CD14-positive monocyte (primary cell): ENCODE data around the gene SLC66A3. TPM values are rescaled to one million over a fixed set of nuclear protein-coding genes. Genes with fewer than 3 reads are reported as not detected.

Experiments used
- DNase-seq, 3 donors: peaks; one replicate each; pipeline ENCODE4 v3.0.0-alpha.2; 2011 to 2022
- H2AFZ ChIP-seq: 2 replicates; pipeline ENCODE4 v1.6.0; 2012; ENCODE audit warnings: mild to moderate bottlenecking, low read depth, low read length, inconsistent platforms; ENCODE audit not compliant: insufficient read depth, poor library complexity, severe bottlenecking
- H3K27ac ChIP-seq, 2 donors: 1 replicate in 1 of 2; 2 replicates in 1 of 2; pipeline ENCODE4 v1.5.1; 2012 to 2013; ENCODE audit warnings: low read length in 2 of 2, control low read depth in 1 of 2, inconsistent platforms in 1 of 2, low read depth in 1 of 2, mild to moderate bottlenecking in 1 of 2
- H3K27me3 ChIP-seq, 2 donors: one replicate each; pipeline versions ENCODE4 v1.6.0 to v1.6.1; 2011 to 2013; ENCODE audit warnings: low read length in 2 of 2; ENCODE audit not compliant: control insufficient read depth in 2 of 2, insufficient read depth in 2 of 2
- H3K36me3 ChIP-seq, 2 donors: replicated peaks in 1 of 2; 1 replicate in 1 of 2; 2 replicates in 1 of 2; pipeline versions ENCODE4 v1.5.1 to v1.6.1; 2012 to 2013; ENCODE audit warnings: low read length in 2 of 2, control low read depth in 1 of 2, inconsistent platforms in 1 of 2, mild to moderate bottlenecking in 1 of 2; ENCODE audit not compliant: insufficient read depth in 2 of 2, control insufficient read depth in 1 of 2
- H3K4me1 ChIP-seq, 2 donors: 1 replicate in 1 of 2; 2 replicates in 1 of 2; pipeline versions ENCODE4 v1.5.1 to v1.6.1; 2012 to 2013; ENCODE audit warnings: low read length in 2 of 2, control low read depth in 1 of 2, inconsistent platforms in 1 of 2, mild to moderate bottlenecking in 1 of 2, moderate library complexity in 1 of 2; ENCODE audit not compliant: insufficient read depth in 2 of 2, control insufficient read depth in 1 of 2
- H3K4me2 ChIP-seq: replicated peaks from 2 replicates; pipeline ENCODE3; 2012; ENCODE audit warnings: low read length, moderate library complexity, mild to moderate bottlenecking; ENCODE audit not compliant: poor library complexity, severe bottlenecking; ENCODE audit errors: extremely low read depth
- H3K4me3 ChIP-seq, 3 experiments: fragments of 200-600 bp in 1 of 3; sonication (generic) in 1 of 3; replicated peaks in 1 of 3; 1 replicate in 2 of 3; 2 replicates in 1 of 3; pipeline ENCODE4 v1.5.1; 2011 to 2013; ENCODE audit warnings: low read length in 3 of 3, mild to moderate bottlenecking in 3 of 3, control low read depth in 2 of 3, low read depth in 2 of 3, inconsistent platforms in 1 of 3, moderate library complexity in 1 of 3
- H3K79me2 ChIP-seq: 2 replicates; pipeline ENCODE4 v1.6.0; 2012; ENCODE audit warnings: mild to moderate bottlenecking, control low read depth, inconsistent platforms, low read length, moderate library complexity; ENCODE audit not compliant: insufficient read depth
- H3K9ac ChIP-seq: 2 replicates; pipeline ENCODE4 v1.6.0; 2017; ENCODE audit warnings: low read length, mild to moderate bottlenecking; ENCODE audit not compliant: insufficient read depth, poor library complexity, severe bottlenecking
- H3K9me3 ChIP-seq, 2 donors: replicated peaks in 1 of 2; 1 replicate in 1 of 2; 2 replicates in 1 of 2; pipeline versions ENCODE4 v1.5.1 to v1.6.1; 2012 to 2013; ENCODE audit warnings: low read length in 2 of 2, control low read depth in 1 of 2; ENCODE audit not compliant: control insufficient read depth in 1 of 2, insufficient read depth in 1 of 2
- H4K20me1 ChIP-seq: 2 replicates; pipeline ENCODE4 v1.6.0; 2012; ENCODE audit warnings: mild to moderate bottlenecking, low read length, control low read depth, moderate library complexity; ENCODE audit not compliant: insufficient read depth
- H3K27ac Mint-ChIP-seq, 7 donors: one replicate each; pipeline ENCODE4 v1.8.0; 2020; ENCODE audit warnings: mild to moderate bottlenecking in 7 of 7, mixed read lengths in 7 of 7, moderate library complexity in 6 of 7, inconsistent platforms in 2 of 7
- H3K27me3 Mint-ChIP-seq, 3 donors: one replicate each; pipeline ENCODE4 v1.8.0; 2021 to 2022; ENCODE audit warnings: low read depth in 3 of 3, mild to moderate bottlenecking in 3 of 3, mixed read lengths in 3 of 3, moderate library complexity in 3 of 3, inconsistent platforms in 1 of 3
- H3K36me3 Mint-ChIP-seq, 2 donors: one replicate each; pipeline ENCODE4 v1.8.0; 2020; ENCODE audit warnings: mixed read lengths in 2 of 2, inconsistent platforms in 1 of 2, mild to moderate bottlenecking in 1 of 2
- H3K4me1 Mint-ChIP-seq: one replicate; pipeline ENCODE4 v1.8.0; 2020; ENCODE audit warnings: mild to moderate bottlenecking, mixed read lengths
- H3K4me3 Mint-ChIP-seq, 2 donors: one replicate each; pipeline ENCODE4 v1.8.0; 2020; ENCODE audit warnings: mild to moderate bottlenecking in 2 of 2, mixed read lengths in 2 of 2, moderate library complexity in 1 of 2
- H3K9me3 Mint-ChIP-seq, 7 donors: one replicate each; pipeline ENCODE4 v1.8.0; 2020 to 2022; ENCODE audit warnings: mixed read lengths in 7 of 7, mild to moderate bottlenecking in 6 of 7, moderate library complexity in 6 of 7, inconsistent platforms in 2 of 7
- CTCF ChIP-seq: fragments of 200-600 bp; IDR thresholded peaks from one replicate; pipeline ENCODE4 v1.8.0; 2022; ENCODE audit warnings: antibody characterized with exemption, mild to moderate bottlenecking
- WGBS: methylation state at CpG from one replicate; pipeline ENCODE4 v1.1.5; 2013; ENCODE audit warnings: missing lambda C conversion rate; ENCODE audit not compliant: insufficient coverage; 5-methylcytosine and 5-hydroxymethylcytosine counted together
- intact Hi-C, 2 donors: fragments of 100-400 bp; cut with micrococcal nuclease; formaldehyde crosslinking; loops; one replicate each; pipeline versions ENCODE4 v1.15.0 to v1.15.1; 2023
- polyA plus RNA-seq, 3 donors: library from polyadenylated mRNA; depleted of rRNA in 1 of 3; unstranded in 2 of 3; stranded (reverse) in 1 of 3; fragments of 300-500 nt in 2 of 3; fragments of >200 nt in 1 of 3; fragmentation: Illumina TruSeq in 2 of 3; gene quantifications; 1 replicate in 2 of 3; 2 replicates in 1 of 3; pipeline ENCODE4 v1.2.3, GENCODE V29; 2012 to 2021

Gene SLC66A3
- polyA plus RNA-seq, 3 donors: 51.8 to 188 (median 169) TPM

GRCh38 chr2:11152591-11152990 is 2.7 kb upstream of the SLC66A3 start:
- intact Hi-C loops: loop anchor here (5.0 to 10.0 kb wide), 4 partner anchors 40 to 312 kb away; partner anchors contain the start of genes E2F6 (in 1 of the 2) and ROCK2 (in 1 of the 2)
- Mint-ChIP-seq H3K9me3 (peaks cover 0 to under 1% (median 0%) of the 10 kb centered on the region in 7 donors), H3K4me1 (peaks cover 23% of the 10 kb centered on the region), H3K27ac (no peak overlapping the region), H3K4me3 (no peak overlapping the region), H3K27me3 (peaks cover 0 to 4% (median 4%) of the 10 kb centered on the region in 3 donors), H3K36me3 (no peaks in the 10 kb centered on the region)
- H3K27ac ChIP-seq: no peak overlapping the region
- H3K9ac ChIP-seq: no peak overlapping the region
- no peaks in the 10 kb centered on the region for H3K36me3 ChIP-seq
- 88% methylated on average over 6 of the region's 6 CpGs for WGBS
- no peak for TF ChIP-seq CTCF
- H3K4me1 ChIP-seq: peaks cover 26 to 33% of the 10 kb centered on the region in 2 donors
- peaks cover 15% of the 10 kb centered on the region for H4K20me1 ChIP-seq
- H3K79me2 ChIP-seq: peaks cover 18% of the 10 kb centered on the region
- H3K4me2 ChIP-seq: no peak overlapping the region
- H3K9me3 ChIP-seq: peaks cover 0 to 2% of the 10 kb centered on the region in 2 donors
- H3K27me3 ChIP-seq: no peaks in the 10 kb centered on the region
- no peak for DNase-seq
- no peak overlapping the region for H2AFZ ChIP-seq
- H3K4me3 ChIP-seq: no peak overlapping the region

GRCh38 chr2:11154016-11154922 is 998 bp upstream of the SLC66A3 start:
- Histone ChIP-seq H4K20me1 (peaks cover 19% of the 10 kb centered on the region), H3K9ac (peak overlapping the region; percentile 93), H3K27me3 (no peaks in the 10 kb centered on the region), H3K79me2 (peaks cover 18% of the 10 kb centered on the region), H3K4me1 (peaks cover 23 to 30% of the 10 kb centered on the region in 2 donors), H3K9me3 (no peaks in the 10 kb centered on the region), H2AFZ (peak overlapping the region; percentile 99), H3K36me3 (no peaks in the 10 kb centered on the region), H3K4me3 (peak overlapping the region; percentile 55 to 89 (median 78)), H3K4me2 (peak overlapping the region; percentile 91), H3K27ac (peak overlapping the region; percentile 92 to 97)
- 39% methylated on average over 25 of the region's 35 CpGs for WGBS
- peaks cover 24% of the 10 kb centered on the region for H3K4me1 Mint-ChIP-seq
- no peak for DNase-seq
- TF ChIP-seq CTCF: no peak
- H3K27ac Mint-ChIP-seq: peak overlapping the region; percentile 86 to 95 (median 91)
- intact Hi-C loops: loop anchor here (5.0 to 10.0 kb wide), 4 partner anchors 38 to 311 kb away; partner anchors contain the start of genes E2F6 (in 1 of the 2) and ROCK2 (in 1 of the 2)
- H3K4me3 Mint-ChIP-seq: peak overlapping the region; percentile 85 to 89
- no peaks in the 10 kb centered on the region for H3K9me3 Mint-ChIP-seq
- H3K36me3 Mint-ChIP-seq: peaks cover 3 to 8% of the 10 kb centered on the region in 2 donors
- peaks cover 2 to 4% (median 4%) of the 10 kb centered on the region in 3 donors for H3K27me3 Mint-ChIP-seq
